SIG-M5 treated with dmso at 0.1 percent for 504 hours (cell line): Measurements from ENCODE around the gene TAL2.
"Not testable (repeated sequence)": the region's sequence is repeated elsewhere in the genome, so short reads cannot be mapped to it uniquely, and the experiment has no call there.

Source experiments
- DNase-seq: peaks from one replicate; lab custom pipeline; 2025; ENCODE audit not compliant: unreplicated experiment; lab: John Stamatoyannopoulos, UW

TAL2 gene

GRCh38 chr9:105703638-105704037 lies 41.4 kb downstream of the TAL2 start:
- not testable (repeated sequence) for DNase-seq

DNA sequence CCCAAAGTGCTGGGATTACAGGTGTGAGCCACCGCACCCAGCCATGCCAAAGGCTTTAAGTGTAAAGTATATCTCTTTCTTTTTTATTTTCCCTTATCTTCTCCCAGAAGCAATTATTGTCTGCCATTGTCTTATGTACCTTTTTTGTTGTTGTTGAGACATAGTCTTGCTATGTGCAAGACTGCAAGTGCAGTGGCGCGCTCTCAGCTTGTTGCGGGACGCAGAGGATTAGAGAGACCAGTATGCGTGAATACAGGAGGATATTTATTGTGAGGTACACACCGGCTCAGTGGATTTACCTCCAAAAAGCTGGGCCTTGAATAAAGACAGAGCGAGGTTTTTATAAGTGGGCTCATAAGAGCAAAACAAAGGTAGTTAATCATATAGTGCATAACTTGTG lies 43.9 kb downstream of the TAL2 start:
- no peak for DNase-seq

DNA sequence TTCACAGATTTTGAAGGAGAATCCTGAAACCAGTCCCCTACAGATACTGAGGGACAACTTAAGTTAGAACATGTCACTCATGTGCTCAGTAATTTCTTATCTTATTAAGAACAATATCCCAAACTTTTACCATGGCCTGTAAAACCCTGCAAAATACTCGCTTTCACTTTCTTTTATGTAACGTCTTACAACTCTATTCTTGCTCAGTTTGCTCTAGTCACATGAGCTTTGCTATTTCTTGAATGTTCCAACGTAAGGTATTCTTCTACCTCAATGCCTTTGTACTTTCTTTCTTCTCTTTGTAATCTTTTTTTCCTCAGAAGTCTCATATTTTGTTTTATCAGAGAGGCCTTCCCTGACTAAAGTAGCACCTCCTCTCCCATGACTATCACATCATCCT lies 46.1 kb downstream of the TAL2 start:
- no peak for DNase-seq

- no peak for DNase-seq
These were observed 48.4 kb downstream of the TAL2 start for GRCh38 chr9:105710638-105711037.

- DNase-seq, result no peak
These were observed 49.6 kb downstream of the TAL2 start for GRCh38 chr9:105711867-105712266.

- DNase-seq, result no peak
These were observed 50.0 kb downstream of the TAL2 start for GRCh38 chr9:105712297-105712696.
